NT2/D1 (cell line): ENCODE results near the gene GLOD4.

ENCODE experiments used
- SUZ12 ChIP-seq: IDR thresholded peaks from 2 replicates; pipeline ENCODE4 v1.6.1; 2011; ENCODE audit not compliant: insufficient read length, insufficient read depth; ENCODE audit errors: extremely low read depth
- YY1 ChIP-seq: IDR thresholded peaks from 2 replicates; pipeline ENCODE4 v1.6.1; 2011; ENCODE audit not compliant: insufficient read length, insufficient read depth
- ZNF274 ChIP-seq: IDR thresholded peaks from 2 replicates; pipeline ENCODE4 v1.6.1; 2011; ENCODE audit warnings: mild to moderate bottlenecking, low read depth, low read length

GRCh38 chr17:746783-747629 is 35.1 kb downstream of the GLOD4 start:
- TF ChIP-seq YY1 (no peak), SUZ12 (no peak), ZNF274 (no peak)
